SK-N-SH (cell line): ENCODE data around the gene XKR7.

Experiments
- EP300 ChIP-seq, 2 experiments: IDR thresholded peaks; 2 replicates each; pipeline versions ENCODE4 v1.4.0 to v1.6.1; 2012; ENCODE audit warnings: borderline replicate concordance in 1 of 2, low read depth in 1 of 2, low read length in 1 of 2
- EZH2phosphoT487 ChIP-seq: fragments of 200-600 bp; sonication (generic); IDR thresholded peaks from 2 replicates; pipeline ENCODE4 v1.6.1; 2017; ENCODE audit warnings: low read depth, mixed run types, mild to moderate bottlenecking, antibody characterized with exemption, moderate library complexity, borderline replicate concordance
- FOXM1 ChIP-seq: IDR thresholded peaks from 2 replicates; pipeline ENCODE4 v1.4.0; 2012; ENCODE audit warnings: low read depth, mild to moderate bottlenecking
- POLR2AphosphoS5 ChIP-seq: IDR thresholded peaks from 2 replicates; pipeline ENCODE4 v1.6.1; 2012; ENCODE audit warnings: low read depth, low read length
- RAD21 ChIP-seq: IDR thresholded peaks from 2 replicates; pipeline ENCODE4 v1.6.1; 2012; ENCODE audit warnings: mild to moderate bottlenecking, low read length
- TCF12 ChIP-seq: IDR thresholded peaks from 2 replicates; pipeline ENCODE4 v1.4.0; 2012
- YY1 ChIP-seq: IDR thresholded peaks from 2 replicates; pipeline ENCODE4 v1.4.0; 2012; ENCODE audit warnings: low read depth, mild to moderate bottlenecking
- TF ChIP-seq, protein P1 (sequence below): fragments of 150-350 bp; IDR thresholded peaks from 2 replicates; pipeline ENCODE4 v1.6.1; 2017; ENCODE audit warnings: antibody characterized with exemption, low read length, low read depth, borderline replicate concordance
- TF ChIP-seq, protein P2 (sequence below): fragments of 200-600 bp; sonication (generic); IDR thresholded peaks from 2 replicates; pipeline ENCODE4 v1.6.1; 2017; ENCODE audit warnings: antibody characterized with exemption, mild to moderate bottlenecking, moderate library complexity
- TF ChIP-seq, protein P3 (sequence below): IDR thresholded peaks from 2 replicates; pipeline ENCODE4 v1.6.1; 2012; ENCODE audit warnings: mild to moderate bottlenecking, low read depth, low read length, moderate library complexity
- TF ChIP-seq, protein P4 (sequence below): IDR thresholded peaks from 2 replicates; pipeline ENCODE4 v1.4.0; 2012; ENCODE audit warnings: low read depth, borderline replicate concordance

DNA sequence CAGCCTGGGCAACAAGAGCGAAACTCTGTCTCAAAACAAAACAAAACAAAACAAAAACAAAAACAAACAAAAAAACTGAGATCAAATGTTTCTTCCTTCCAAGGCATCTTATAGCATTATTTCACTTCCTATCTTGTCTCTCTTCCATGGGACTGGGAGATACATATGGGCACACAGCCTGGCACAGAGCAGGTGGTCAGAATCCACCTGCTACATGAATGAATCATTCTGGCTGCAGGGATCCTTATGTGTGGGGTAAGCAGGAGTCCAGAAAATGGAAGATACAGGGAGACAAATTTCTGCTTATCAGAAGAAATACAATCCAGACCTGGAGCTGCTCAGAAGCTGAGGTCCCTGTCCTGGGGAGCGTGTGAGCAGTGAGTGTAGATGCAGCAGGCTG, 24.1 kb downstream of the XKR7 start:
- TF ChIP-seq YY1 (no peak), RAD21 (no peak), EP300 (IDR thresholded peaks at IDR 0.05; ENCODE audit: borderline replicate concordance in 1 of 2, low read depth in 1 of 2, low read length in 1 of 2) (no peak), TCF12 (no peak), POLR2AphosphoS5 (no peak), FOXM1 (no peak), EZH2phosphoT487 (no peak)
- TF ChIP-seq, protein P1, sequence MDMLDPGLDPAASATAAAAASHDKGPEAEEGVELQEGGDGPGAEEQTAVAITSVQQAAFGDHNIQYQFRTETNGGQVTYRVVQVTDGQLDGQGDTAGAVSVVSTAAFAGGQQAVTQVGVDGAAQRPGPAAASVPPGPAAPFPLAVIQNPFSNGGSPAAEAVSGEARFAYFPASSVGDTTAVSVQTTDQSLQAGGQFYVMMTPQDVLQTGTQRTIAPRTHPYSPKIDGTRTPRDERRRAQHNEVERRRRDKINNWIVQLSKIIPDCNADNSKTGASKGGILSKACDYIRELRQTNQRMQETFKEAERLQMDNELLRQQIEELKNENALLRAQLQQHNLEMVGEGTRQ = no peak
- TF ChIP-seq, protein P2, sequence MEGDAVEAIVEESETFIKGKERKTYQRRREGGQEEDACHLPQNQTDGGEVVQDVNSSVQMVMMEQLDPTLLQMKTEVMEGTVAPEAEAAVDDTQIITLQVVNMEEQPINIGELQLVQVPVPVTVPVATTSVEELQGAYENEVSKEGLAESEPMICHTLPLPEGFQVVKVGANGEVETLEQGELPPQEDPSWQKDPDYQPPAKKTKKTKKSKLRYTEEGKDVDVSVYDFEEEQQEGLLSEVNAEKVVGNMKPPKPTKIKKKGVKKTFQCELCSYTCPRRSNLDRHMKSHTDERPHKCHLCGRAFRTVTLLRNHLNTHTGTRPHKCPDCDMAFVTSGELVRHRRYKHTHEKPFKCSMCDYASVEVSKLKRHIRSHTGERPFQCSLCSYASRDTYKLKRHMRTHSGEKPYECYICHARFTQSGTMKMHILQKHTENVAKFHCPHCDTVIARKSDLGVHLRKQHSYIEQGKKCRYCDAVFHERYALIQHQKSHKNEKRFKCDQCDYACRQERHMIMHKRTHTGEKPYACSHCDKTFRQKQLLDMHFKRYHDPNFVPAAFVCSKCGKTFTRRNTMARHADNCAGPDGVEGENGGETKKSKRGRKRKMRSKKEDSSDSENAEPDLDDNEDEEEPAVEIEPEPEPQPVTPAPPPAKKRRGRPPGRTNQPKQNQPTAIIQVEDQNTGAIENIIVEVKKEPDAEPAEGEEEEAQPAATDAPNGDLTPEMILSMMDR = no peak
- TF ChIP-seq, protein P3, sequence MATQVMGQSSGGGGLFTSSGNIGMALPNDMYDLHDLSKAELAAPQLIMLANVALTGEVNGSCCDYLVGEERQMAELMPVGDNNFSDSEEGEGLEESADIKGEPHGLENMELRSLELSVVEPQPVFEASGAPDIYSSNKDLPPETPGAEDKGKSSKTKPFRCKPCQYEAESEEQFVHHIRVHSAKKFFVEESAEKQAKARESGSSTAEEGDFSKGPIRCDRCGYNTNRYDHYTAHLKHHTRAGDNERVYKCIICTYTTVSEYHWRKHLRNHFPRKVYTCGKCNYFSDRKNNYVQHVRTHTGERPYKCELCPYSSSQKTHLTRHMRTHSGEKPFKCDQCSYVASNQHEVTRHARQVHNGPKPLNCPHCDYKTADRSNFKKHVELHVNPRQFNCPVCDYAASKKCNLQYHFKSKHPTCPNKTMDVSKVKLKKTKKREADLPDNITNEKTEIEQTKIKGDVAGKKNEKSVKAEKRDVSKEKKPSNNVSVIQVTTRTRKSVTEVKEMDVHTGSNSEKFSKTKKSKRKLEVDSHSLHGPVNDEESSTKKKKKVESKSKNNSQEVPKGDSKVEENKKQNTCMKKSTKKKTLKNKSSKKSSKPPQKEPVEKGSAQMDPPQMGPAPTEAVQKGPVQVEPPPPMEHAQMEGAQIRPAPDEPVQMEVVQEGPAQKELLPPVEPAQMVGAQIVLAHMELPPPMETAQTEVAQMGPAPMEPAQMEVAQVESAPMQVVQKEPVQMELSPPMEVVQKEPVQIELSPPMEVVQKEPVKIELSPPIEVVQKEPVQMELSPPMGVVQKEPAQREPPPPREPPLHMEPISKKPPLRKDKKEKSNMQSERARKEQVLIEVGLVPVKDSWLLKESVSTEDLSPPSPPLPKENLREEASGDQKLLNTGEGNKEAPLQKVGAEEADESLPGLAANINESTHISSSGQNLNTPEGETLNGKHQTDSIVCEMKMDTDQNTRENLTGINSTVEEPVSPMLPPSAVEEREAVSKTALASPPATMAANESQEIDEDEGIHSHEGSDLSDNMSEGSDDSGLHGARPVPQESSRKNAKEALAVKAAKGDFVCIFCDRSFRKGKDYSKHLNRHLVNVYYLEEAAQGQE = no peak
- TF ChIP-seq, protein P4, sequence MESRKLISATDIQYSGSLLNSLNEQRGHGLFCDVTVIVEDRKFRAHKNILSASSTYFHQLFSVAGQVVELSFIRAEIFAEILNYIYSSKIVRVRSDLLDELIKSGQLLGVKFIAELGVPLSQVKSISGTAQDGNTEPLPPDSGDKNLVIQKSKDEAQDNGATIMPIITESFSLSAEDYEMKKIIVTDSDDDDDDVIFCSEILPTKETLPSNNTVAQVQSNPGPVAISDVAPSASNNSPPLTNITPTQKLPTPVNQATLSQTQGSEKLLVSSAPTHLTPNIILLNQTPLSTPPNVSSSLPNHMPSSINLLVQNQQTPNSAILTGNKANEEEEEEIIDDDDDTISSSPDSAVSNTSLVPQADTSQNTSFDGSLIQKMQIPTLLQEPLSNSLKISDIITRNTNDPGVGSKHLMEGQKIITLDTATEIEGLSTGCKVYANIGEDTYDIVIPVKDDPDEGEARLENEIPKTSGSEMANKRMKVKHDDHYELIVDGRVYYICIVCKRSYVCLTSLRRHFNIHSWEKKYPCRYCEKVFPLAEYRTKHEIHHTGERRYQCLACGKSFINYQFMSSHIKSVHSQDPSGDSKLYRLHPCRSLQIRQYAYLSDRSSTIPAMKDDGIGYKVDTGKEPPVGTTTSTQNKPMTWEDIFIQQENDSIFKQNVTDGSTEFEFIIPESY = no peak
